Measurements from ENCODE around the gene GALNT2.

- TF ChIP-seq CTCF (IDR thresholded peaks at IDR 0.05; ENCODE audit: low read length) (no peak), EZH2 (optimal IDR thresholded peaks at IDR 0.05; ENCODE audit: low read depth, low read length) (no peak)
These were observed 86.7 kb downstream of the GALNT2 start for GRCh38 chr1:230153641-230154296.

All from MM.1S (cell line).